Tibial artery (tissue), 4 donors: Measurements from ENCODE around the gene LRRC49.

Experiments
- DNase-seq, 2 donors: peaks; one replicate each; pipeline ENCODE4 v3.0.0-alpha.2; 2019
- H3K27ac ChIP-seq, 2 donors: fragments of 200-600 bp; sonication (generic) in 1 of 2; 1 replicate in 1 of 2; 2 replicates in 1 of 2; pipeline ENCODE4 v1.5.1; 2018 to 2019; ENCODE audit warnings: mild to moderate bottlenecking in 1 of 2
- H3K27me3 ChIP-seq, 2 donors: fragments of 200-600 bp; sonication (generic) in 1 of 2; one replicate each; pipeline versions ENCODE4 v1.5.1 to v1.6.0; 2016 to 2019
- H3K36me3 ChIP-seq, 3 donors: fragments of 200-600 bp; sonication (generic) in 2 of 3; one replicate each; pipeline ENCODE4 v1.5.1; 2016 to 2019; ENCODE audit warnings: mild to moderate bottlenecking in 2 of 3
- H3K4me1 ChIP-seq, 4 donors: fragments of 200-600 bp; sonication (generic) in 2 of 4; 1 replicate in 3 of 4; 2 replicates in 1 of 4; pipeline ENCODE4 v1.5.1; 2016 to 2019
- H3K4me3 ChIP-seq, 2 donors: fragments of 200-600 bp; sonication (generic) in 1 of 2; 1 replicate in 1 of 2; 2 replicates in 1 of 2; pipeline ENCODE4 v1.5.1; 2018 to 2019; ENCODE audit warnings: mild to moderate bottlenecking in 2 of 2
- H3K9me3 ChIP-seq, 3 donors: fragments of 200-600 bp; sonication (generic) in 1 of 3; one replicate each; pipeline ENCODE4 v1.5.1; 2016 to 2019
- intact Hi-C: fragments of 100-400 bp; cut with DNase I; formaldehyde crosslinking; loops from one replicate; pipeline ENCODE4 v1.15.0; 2023; ENCODE audit warnings: low total_unique reads
- TF ChIP-seq, protein P1 (sequence below), 2 experiments: fragments of 200-600 bp in 1 of 2; fragments of 450-650 bp in 1 of 2; IDR thresholded peaks; one replicate each; pipeline ENCODE4 v1.5.1; 2017 to 2019; ENCODE audit warnings: antibody characterized with exemption in 2 of 2, mild to moderate bottlenecking in 1 of 2, moderate library complexity in 1 of 2

Gene LRRC49

DNA sequence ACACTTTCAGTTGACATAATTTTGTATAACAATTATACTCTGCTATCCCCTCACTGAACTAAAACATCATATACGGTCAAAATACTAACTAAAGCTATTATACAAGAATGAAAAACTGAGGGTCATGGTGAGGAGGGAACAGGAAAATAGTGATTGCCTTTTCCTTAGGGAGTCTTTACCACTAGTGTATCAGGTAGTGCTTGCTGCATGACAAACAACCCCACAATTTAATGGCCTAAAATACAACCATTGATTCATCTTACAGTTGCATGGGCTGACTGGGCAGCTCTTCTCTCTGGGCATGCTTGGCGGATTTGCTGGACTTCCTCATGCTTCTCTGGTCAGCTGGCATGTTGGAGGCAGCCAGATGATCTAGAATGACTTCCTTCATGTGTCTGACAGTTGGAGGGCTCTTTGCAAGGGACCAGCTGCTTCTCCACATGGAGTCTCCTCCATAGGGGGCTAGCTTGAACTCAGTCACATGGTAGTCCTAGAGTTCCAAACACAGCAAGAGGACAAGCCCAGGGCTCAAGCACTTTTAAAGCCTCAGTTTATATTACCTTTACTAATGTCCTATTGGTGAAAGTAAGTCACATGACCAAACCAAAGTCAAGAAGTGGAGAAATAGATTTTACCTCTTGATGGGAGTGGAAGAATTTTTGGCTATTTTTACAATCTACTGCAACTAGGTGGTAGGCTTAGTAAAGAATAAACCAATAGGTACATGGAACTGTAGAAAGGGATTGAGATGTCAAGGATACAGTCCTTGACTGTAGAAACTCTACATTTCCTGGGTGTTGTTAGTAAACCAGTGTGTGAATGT, 19.2 kb upstream of the LRRC49 start:
- Histone ChIP-seq H3K9me3 (no peaks in the 10 kb centered on the region), H3K27ac (no peak overlapping the region), H3K36me3 (no peaks in the 10 kb centered on the region), H3K4me1 (peaks cover 0 to 7% (median 3%) of the 10 kb centered on the region in 4 donors), H3K4me3 (no peak overlapping the region), H3K27me3 (no peaks in the 10 kb centered on the region)
- TF ChIP-seq, protein P1, sequence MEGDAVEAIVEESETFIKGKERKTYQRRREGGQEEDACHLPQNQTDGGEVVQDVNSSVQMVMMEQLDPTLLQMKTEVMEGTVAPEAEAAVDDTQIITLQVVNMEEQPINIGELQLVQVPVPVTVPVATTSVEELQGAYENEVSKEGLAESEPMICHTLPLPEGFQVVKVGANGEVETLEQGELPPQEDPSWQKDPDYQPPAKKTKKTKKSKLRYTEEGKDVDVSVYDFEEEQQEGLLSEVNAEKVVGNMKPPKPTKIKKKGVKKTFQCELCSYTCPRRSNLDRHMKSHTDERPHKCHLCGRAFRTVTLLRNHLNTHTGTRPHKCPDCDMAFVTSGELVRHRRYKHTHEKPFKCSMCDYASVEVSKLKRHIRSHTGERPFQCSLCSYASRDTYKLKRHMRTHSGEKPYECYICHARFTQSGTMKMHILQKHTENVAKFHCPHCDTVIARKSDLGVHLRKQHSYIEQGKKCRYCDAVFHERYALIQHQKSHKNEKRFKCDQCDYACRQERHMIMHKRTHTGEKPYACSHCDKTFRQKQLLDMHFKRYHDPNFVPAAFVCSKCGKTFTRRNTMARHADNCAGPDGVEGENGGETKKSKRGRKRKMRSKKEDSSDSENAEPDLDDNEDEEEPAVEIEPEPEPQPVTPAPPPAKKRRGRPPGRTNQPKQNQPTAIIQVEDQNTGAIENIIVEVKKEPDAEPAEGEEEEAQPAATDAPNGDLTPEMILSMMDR (IDR thresholded peaks at IDR 0.05), result no peak
- no peak for DNase-seq
- intact Hi-C loops, result no loop called here

DNA sequence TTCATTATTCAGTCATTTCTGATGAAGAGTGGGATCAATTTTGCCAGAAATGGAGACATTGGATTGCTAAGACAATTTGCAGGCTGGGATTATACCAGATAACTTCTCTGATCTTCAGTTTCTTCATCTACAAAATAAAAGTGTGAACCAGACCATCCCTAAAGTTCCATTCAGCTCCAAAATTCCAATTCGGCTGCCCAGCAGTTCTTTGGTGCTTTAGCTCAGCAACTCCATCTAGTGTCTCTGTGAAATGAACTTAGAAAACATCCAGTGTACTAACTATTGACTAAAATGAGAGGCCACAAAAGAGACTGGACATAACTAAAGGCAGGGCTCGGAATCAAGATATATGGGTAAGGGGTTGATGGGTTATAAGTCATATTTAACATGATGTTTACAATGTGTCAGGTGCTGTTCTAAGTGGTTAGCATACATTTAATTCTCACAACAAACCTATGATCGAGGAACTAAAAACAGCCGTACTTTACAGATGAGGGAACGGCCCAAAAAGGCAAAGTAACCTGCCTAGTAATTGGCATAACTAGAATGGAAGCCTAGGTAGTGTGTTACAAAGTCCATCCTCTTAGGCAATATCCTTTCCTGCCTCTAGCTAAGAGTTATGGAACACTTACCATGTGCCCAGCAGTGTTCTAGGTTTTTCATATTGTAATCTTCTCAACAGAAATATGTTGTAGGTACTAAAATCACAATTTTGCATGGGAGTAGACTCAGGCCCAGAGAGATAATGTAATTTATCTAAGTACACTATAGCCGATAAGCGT, 17.4 kb upstream of the LRRC49 start:
- no peaks in the 10 kb centered on the region for H3K9me3 ChIP-seq
- no peak overlapping the region for H3K4me3 ChIP-seq
- TF ChIP-seq, protein P1 (IDR thresholded peaks at IDR 0.05), result peak; percentile 58 to 71
- peaks cover 0 to 3% (median under 1%) of the 10 kb centered on the region in 4 donors for H3K4me1 ChIP-seq
- intact Hi-C loops, result no loop called here
- H3K27me3 ChIP-seq, result no peaks in the 10 kb centered on the region
- DNase-seq, result no peak
- no peak overlapping the region for H3K27ac ChIP-seq
- no peaks in the 10 kb centered on the region for H3K36me3 ChIP-seq

DNA sequence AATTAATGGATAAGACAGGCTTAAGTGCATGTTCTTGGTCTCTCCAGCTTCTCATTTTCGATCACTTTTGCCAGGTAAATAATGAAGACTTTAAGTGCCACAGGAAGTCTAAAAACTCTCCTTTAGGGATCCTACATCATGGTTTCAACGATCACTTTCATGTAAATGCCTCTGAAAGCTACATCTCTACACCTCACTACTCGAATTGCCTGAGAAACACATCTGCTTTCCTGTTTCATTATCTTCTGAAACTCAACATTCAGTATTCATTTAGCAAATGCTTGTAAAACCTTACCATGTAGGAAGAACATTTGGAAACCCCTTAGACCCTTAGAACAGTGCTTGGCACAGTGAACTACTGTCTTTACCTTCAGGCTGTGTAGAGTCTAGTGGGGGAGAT, 16.6 kb upstream of the LRRC49 start:
- Histone ChIP-seq H3K36me3 (no peaks in the 10 kb centered on the region), H3K27ac (no peak overlapping the region), H3K9me3 (no peaks in the 10 kb centered on the region), H3K4me1 (no peaks in the 10 kb centered on the region), H3K27me3 (no peaks in the 10 kb centered on the region), H3K4me3 (no peak overlapping the region)
- TF ChIP-seq, protein P1 (IDR thresholded peaks at IDR 0.05), result no peak
- intact Hi-C loops, result loop anchor here (2.0 kb wide), 1 partner anchor 53 kb away; no protein-coding TSS in a partner anchor
- no peak for DNase-seq

DNA sequence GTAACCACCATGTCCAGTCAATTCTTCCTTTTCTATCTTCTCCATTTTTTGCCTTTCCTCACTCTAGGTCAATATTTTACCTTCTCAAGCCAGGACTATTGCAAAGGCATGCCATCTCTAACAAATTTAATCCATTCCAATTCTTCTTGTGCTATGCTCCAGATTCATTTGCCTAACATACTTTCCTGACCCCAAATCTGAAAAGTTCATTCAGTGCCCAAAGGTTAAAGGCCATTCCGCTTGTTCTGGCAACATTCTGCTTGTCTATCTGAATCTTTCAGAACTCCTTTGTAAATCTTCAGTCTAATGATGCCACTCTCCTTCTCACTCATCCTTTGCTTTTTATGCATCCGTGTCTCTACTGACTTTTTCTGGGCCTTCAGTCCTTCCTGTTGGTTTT, 15.9 kb upstream of the LRRC49 start:
- no peak overlapping the region for H3K27ac ChIP-seq

DNA sequence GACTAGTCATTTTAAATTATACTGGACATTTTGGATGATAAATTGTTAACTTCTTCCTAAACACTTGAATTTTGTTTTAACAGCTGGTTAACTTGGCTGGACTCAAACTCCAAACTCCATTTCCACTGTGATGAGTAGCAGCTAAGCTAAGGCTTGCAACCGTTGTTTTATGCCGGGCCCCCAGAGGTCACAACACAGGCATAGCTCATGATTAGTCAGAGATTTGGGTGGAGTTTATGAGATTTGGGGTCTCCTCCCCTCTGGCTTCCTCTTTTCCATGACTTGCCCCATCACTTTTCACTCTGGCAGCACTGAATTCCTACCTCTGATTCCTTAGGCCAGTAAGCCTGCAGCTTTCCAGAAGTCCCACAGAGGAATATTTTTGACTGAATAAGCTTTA, 13.2 kb upstream of the LRRC49 start:
- no peak overlapping the region for H3K27ac ChIP-seq
- H3K27me3 ChIP-seq, result no peaks in the 10 kb centered on the region
- H3K4me3 ChIP-seq, result no peak overlapping the region
- intact Hi-C loops, result no loop called here
- no peak for DNase-seq
- H3K36me3 ChIP-seq, result no peaks in the 10 kb centered on the region
- TF ChIP-seq, protein P1 (IDR thresholded peaks at IDR 0.05), result no peak
- H3K9me3 ChIP-seq, result no peaks in the 10 kb centered on the region
- H3K4me1 ChIP-seq, result no peaks in the 10 kb centered on the region

More for the DNA sequence above, 15.9 kb upstream of the LRRC49 start:
- Histone ChIP-seq H3K27me3 (no peaks in the 10 kb centered on the region), H3K36me3 (no peaks in the 10 kb centered on the region), H3K4me3 (no peak overlapping the region), H3K9me3 (no peaks in the 10 kb centered on the region), H3K4me1 (no peaks in the 10 kb centered on the region)
- no peak for DNase-seq
- TF ChIP-seq, protein P1 (IDR thresholded peaks at IDR 0.05), result no peak
- intact Hi-C loops, result loop anchor here (2.0 kb wide), 1 partner anchor 54 kb away; no protein-coding TSS in a partner anchor
